ENCODE measurements around the gene CYTH3. TPM values are rescaled to one million over a fixed set of nuclear protein-coding genes. Genes with fewer than 3 reads are reported as not detected.

CYTH3 gene
- total RNA-seq, 1 donor: 33.2 TPM

DNA sequence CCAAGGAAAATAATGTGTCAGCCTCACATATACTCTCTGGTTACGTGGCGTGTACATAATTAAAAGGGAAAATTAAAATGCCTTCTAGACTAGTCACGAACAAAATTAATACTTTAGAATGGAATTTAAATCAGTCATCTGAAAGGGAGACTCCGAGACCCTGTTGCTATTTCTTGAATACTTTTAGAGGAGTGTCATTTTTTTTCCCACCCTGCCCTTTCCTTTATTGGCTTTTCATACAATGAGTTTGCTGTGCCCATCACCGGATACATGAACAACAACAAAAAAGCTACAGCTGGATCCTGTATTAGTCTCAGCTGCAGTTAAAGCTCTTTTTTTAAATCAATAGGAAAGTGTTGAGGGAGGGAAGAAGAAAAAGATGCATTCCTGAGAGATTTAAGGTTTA is 20.1 kb downstream of the CYTH3 start:
- TF ChIP-seq, protein P1, sequence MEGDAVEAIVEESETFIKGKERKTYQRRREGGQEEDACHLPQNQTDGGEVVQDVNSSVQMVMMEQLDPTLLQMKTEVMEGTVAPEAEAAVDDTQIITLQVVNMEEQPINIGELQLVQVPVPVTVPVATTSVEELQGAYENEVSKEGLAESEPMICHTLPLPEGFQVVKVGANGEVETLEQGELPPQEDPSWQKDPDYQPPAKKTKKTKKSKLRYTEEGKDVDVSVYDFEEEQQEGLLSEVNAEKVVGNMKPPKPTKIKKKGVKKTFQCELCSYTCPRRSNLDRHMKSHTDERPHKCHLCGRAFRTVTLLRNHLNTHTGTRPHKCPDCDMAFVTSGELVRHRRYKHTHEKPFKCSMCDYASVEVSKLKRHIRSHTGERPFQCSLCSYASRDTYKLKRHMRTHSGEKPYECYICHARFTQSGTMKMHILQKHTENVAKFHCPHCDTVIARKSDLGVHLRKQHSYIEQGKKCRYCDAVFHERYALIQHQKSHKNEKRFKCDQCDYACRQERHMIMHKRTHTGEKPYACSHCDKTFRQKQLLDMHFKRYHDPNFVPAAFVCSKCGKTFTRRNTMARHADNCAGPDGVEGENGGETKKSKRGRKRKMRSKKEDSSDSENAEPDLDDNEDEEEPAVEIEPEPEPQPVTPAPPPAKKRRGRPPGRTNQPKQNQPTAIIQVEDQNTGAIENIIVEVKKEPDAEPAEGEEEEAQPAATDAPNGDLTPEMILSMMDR (IDR thresholded peaks at IDR 0.05; ENCODE audit: insufficient read depth, low read depth, low read length): no peak
- no peak overlapping the region for H3K4me3 ChIP-seq (ENCODE audit: low read depth, low read length)
- DNase-seq (ENCODE audit: low read depth): no peak

DNA sequence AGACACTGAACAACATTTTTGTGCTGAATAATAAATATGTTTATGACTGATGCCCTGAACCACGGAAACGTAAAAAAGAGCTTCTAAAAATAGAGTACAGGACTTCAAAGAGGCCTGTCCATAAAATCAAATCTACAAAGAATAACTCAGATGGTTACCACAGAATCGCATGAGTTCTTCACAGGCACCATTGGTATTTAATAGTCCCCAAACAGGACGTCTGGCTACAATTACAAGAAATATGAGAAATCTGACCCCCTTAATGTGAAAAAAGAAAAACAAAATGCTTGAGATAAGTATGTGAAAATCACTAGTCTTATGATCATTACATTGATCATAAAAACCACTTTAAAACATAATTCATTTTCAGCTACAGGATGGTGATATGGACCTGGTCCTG is 20.8 kb downstream of the CYTH3 start:
- TF ChIP-seq, protein P1 (IDR thresholded peaks at IDR 0.05; ENCODE audit: insufficient read depth, low read depth, low read length): no peak
- DNase-seq (ENCODE audit: low read depth): peak; percentile 65
- no peak overlapping the region for H3K4me3 ChIP-seq (ENCODE audit: low read depth, low read length)

DNA sequence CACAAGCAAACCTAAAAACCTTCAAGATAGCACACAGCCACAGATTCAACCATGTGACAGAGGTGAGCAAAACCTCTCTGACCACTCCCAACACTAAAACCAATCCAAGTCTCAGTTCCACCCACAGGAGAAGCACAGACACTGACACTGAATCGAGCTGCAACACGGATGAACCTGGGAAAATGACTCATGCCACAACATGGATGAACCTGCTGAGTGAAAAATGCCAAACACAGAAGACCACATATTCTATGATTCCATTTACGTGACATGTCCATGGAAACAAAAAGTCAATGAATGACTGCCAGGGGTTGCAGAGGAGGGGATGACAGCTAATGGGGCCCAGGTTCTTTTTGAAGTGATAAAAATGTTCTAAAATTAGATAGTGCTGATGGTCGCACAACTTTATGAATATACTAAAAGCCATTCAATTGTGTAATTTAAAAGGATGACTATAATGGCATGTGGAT is 22.0 kb downstream of the CYTH3 start:
- no peak overlapping the region for H3K4me3 ChIP-seq (ENCODE audit: low read depth, low read length)
- no peak for DNase-seq (ENCODE audit: low read depth)
- TF ChIP-seq, protein P1 (IDR thresholded peaks at IDR 0.05; ENCODE audit: insufficient read depth, low read depth, low read length): no peak

DNA sequence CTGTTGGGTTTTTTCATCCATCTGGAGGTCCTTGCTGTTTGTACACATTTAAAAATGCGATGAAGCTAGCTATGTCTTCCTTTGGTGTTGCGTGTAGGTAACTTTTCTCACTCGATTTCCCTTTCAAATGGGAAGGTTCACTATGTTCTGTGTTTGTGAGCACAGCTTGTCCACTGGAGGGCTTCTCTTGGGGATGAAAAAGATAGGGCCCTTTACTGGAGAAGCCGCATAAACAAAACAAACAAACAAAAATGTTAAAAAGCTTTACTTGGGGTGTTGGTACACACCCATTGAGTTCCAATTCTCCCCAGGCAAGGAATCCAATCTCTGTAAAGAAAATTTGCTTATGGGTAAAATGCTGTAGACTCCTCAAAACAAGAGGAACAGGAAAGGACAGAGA is 23.4 kb downstream of the CYTH3 start:
- TF ChIP-seq, protein P1 (IDR thresholded peaks at IDR 0.05; ENCODE audit: insufficient read depth, low read depth, low read length): peak; percentile 12
- DNase-seq (ENCODE audit: low read depth): no peak
- H3K4me3 ChIP-seq (ENCODE audit: low read depth, low read length): no peak overlapping the region

DNA sequence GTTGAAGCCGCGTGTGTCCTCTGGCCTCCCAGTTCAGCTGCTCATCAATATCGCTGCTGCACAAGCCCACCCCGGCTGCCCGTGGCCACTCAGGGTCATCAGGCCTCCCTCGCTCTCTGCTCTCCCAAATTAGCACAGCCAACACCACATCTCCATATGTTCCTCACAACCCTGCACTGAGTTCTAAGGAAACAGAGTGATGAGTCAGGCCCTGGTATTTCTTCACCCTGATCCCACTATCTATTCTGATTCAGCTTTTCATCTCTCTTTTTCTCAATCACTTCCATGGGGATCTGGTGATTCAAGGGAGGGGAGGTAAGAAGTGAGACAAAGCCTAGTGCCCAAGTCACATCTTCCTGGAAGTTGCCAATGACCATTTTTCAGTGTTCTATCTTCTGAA is 23.8 kb downstream of the CYTH3 start:
- DNase-seq (ENCODE audit: low read depth): peak; percentile 89
- H3K4me3 ChIP-seq (ENCODE audit: low read depth, low read length): no peak overlapping the region
- TF ChIP-seq, protein P1 (IDR thresholded peaks at IDR 0.05; ENCODE audit: insufficient read depth, low read depth, low read length): no peak

DNA sequence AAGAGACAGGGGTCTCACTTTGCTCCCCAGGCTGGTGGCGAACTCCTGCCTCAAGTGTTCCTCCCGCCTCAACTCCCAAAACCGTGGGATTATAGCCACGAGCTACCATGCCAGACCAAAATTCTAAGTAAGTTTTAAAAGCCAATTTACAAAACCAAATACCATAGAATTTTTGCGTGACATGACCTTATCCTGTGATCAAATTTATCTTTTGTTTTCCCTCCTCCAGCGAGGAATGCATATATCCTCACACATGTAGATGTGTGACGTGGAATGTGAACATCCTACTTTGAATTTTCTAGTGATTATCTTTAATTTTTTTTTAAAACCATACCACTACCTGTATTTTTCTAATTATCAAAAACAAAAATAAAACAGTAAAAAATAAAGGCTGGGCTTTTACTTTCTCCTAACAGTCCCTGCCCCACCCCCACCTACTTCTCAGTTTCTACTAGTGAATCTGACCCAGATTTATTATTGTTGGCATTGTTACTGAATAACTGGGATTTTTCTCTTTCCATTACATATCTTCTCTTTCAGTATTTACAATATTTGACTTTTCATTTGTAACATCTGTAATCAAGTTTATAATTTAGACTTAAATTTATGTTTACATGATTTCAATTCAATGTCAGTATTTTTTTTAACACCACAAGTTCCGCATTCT is 26.0 kb downstream of the CYTH3 start:
- H3K4me3 ChIP-seq (ENCODE audit: low read depth, low read length): no peak overlapping the region
- no peak for DNase-seq (ENCODE audit: low read depth)
- TF ChIP-seq, protein P1 (IDR thresholded peaks at IDR 0.05; ENCODE audit: insufficient read depth, low read depth, low read length): no peak

DNA sequence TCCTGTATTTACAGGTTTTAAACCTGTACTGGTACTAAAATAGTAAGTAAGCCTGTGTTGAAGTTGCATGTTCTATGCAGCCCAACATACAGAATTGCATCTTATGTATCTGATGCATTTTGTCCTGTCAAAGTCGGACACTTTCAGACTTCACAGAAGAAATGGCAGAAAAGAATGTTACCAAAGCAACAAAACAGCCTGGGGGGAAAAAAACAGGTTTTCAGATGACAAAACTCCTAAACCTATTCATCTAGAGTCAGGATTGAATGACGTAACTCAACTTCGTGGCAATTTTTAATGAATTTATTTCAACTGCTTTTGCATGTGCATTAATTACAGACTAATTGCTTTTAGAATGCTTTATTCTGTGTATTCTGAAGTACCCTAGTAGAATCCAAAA is 28.4 kb downstream of the CYTH3 start:
- TF ChIP-seq, protein P1 (IDR thresholded peaks at IDR 0.05; ENCODE audit: insufficient read depth, low read depth, low read length): no peak
- no peak for DNase-seq (ENCODE audit: low read depth)

More for the DNA sequence above, 28.4 kb downstream of the CYTH3 start:
- H3K4me3 ChIP-seq (ENCODE audit: low read depth, low read length): no peak overlapping the region
